GM12873 (cell line): ENCODE data around the gene ARHGAP40.

Source experiments
- CTCF ChIP-seq: IDR thresholded peaks from 2 replicates; pipeline ENCODE4 v1.5.1; 2012; ENCODE audit warnings: low read depth, mild to moderate bottlenecking, moderate library complexity, low read length, control low read depth; ENCODE audit not compliant: insufficient read depth; ENCODE audit errors: missing control alignments

The ARHGAP40 gene

GRCh38 chr20:38601216-38602184, at the start of gene ARHGAP40:
Gene ARHGAP40 (plus strand): TSS chr20:38601809.
- peak; percentile 26 for TF ChIP-seq CTCF

GRCh38 chr20:38554986-38555385, 46.6 kb upstream of the ARHGAP40 start:
- no peak for TF ChIP-seq CTCF

- TF ChIP-seq CTCF, result no peak
These were observed 46.2 kb upstream of the ARHGAP40 start for GRCh38 chr20:38555395-38555794.

GRCh38 chr20:38557174-38557573, 44.4 kb upstream of the ARHGAP40 start:
- no peak for TF ChIP-seq CTCF

- TF ChIP-seq CTCF, result no peak
These were observed 42.8 kb upstream of the ARHGAP40 start for GRCh38 chr20:38558596-38559360.

- TF ChIP-seq CTCF, result no peak
These were observed 41.8 kb upstream of the ARHGAP40 start for GRCh38 chr20:38559764-38560163.

- TF ChIP-seq CTCF, result no peak
These were observed 37.7 kb upstream of the ARHGAP40 start for GRCh38 chr20:38563802-38564431.
